CD14-positive monocyte (primary cell): Measurements from ENCODE around the gene TMEM151A. TPM values are rescaled to one million over a fixed set of nuclear protein-coding genes. Genes with fewer than 3 reads are reported as not detected.

Experiments used
- DNase-seq, 3 donors: peaks; one replicate each; pipeline ENCODE4 v3.0.0-alpha.2; 2011 to 2022
- H2AFZ ChIP-seq: 2 replicates; pipeline ENCODE4 v1.6.0; 2012; ENCODE audit warnings: mild to moderate bottlenecking, low read depth, low read length, inconsistent platforms; ENCODE audit not compliant: insufficient read depth, poor library complexity, severe bottlenecking
- H3K27ac ChIP-seq, 2 donors: 1 replicate in 1 of 2; 2 replicates in 1 of 2; pipeline ENCODE4 v1.5.1; 2012 to 2013; ENCODE audit warnings: low read length in 2 of 2, control low read depth in 1 of 2, inconsistent platforms in 1 of 2, low read depth in 1 of 2, mild to moderate bottlenecking in 1 of 2
- H3K27me3 ChIP-seq, 2 donors: one replicate each; pipeline versions ENCODE4 v1.6.0 to v1.6.1; 2011 to 2013; ENCODE audit warnings: low read length in 2 of 2; ENCODE audit not compliant: control insufficient read depth in 2 of 2, insufficient read depth in 2 of 2
- H3K36me3 ChIP-seq, 2 donors: replicated peaks in 1 of 2; 1 replicate in 1 of 2; 2 replicates in 1 of 2; pipeline versions ENCODE4 v1.5.1 to v1.6.1; 2012 to 2013; ENCODE audit warnings: low read length in 2 of 2, control low read depth in 1 of 2, inconsistent platforms in 1 of 2, mild to moderate bottlenecking in 1 of 2; ENCODE audit not compliant: insufficient read depth in 2 of 2, control insufficient read depth in 1 of 2
- H3K4me1 ChIP-seq, 2 donors: 1 replicate in 1 of 2; 2 replicates in 1 of 2; pipeline versions ENCODE4 v1.5.1 to v1.6.1; 2012 to 2013; ENCODE audit warnings: low read length in 2 of 2, control low read depth in 1 of 2, inconsistent platforms in 1 of 2, mild to moderate bottlenecking in 1 of 2, moderate library complexity in 1 of 2; ENCODE audit not compliant: insufficient read depth in 2 of 2, control insufficient read depth in 1 of 2
- H3K4me2 ChIP-seq: replicated peaks from 2 replicates; pipeline ENCODE3; 2012; ENCODE audit warnings: low read length, moderate library complexity, mild to moderate bottlenecking; ENCODE audit not compliant: poor library complexity, severe bottlenecking; ENCODE audit errors: extremely low read depth
- H3K4me3 ChIP-seq, 3 experiments: fragments of 200-600 bp in 1 of 3; sonication (generic) in 1 of 3; replicated peaks in 1 of 3; 1 replicate in 2 of 3; 2 replicates in 1 of 3; pipeline ENCODE4 v1.5.1; 2011 to 2013; ENCODE audit warnings: low read length in 3 of 3, mild to moderate bottlenecking in 3 of 3, control low read depth in 2 of 3, low read depth in 2 of 3, inconsistent platforms in 1 of 3, moderate library complexity in 1 of 3
- H3K79me2 ChIP-seq: 2 replicates; pipeline ENCODE4 v1.6.0; 2012; ENCODE audit warnings: mild to moderate bottlenecking, control low read depth, inconsistent platforms, low read length, moderate library complexity; ENCODE audit not compliant: insufficient read depth
- H3K9ac ChIP-seq: 2 replicates; pipeline ENCODE4 v1.6.0; 2017; ENCODE audit warnings: low read length, mild to moderate bottlenecking; ENCODE audit not compliant: insufficient read depth, poor library complexity, severe bottlenecking
- H3K9me3 ChIP-seq, 2 donors: replicated peaks in 1 of 2; 1 replicate in 1 of 2; 2 replicates in 1 of 2; pipeline versions ENCODE4 v1.5.1 to v1.6.1; 2012 to 2013; ENCODE audit warnings: low read length in 2 of 2, control low read depth in 1 of 2; ENCODE audit not compliant: control insufficient read depth in 1 of 2, insufficient read depth in 1 of 2
- H4K20me1 ChIP-seq: 2 replicates; pipeline ENCODE4 v1.6.0; 2012; ENCODE audit warnings: mild to moderate bottlenecking, low read length, control low read depth, moderate library complexity; ENCODE audit not compliant: insufficient read depth
- H3K27ac Mint-ChIP-seq, 7 donors: one replicate each; pipeline ENCODE4 v1.8.0; 2020; ENCODE audit warnings: mild to moderate bottlenecking in 7 of 7, mixed read lengths in 7 of 7, moderate library complexity in 6 of 7, inconsistent platforms in 2 of 7
- H3K27me3 Mint-ChIP-seq, 3 donors: one replicate each; pipeline ENCODE4 v1.8.0; 2021 to 2022; ENCODE audit warnings: low read depth in 3 of 3, mild to moderate bottlenecking in 3 of 3, mixed read lengths in 3 of 3, moderate library complexity in 3 of 3, inconsistent platforms in 1 of 3
- H3K36me3 Mint-ChIP-seq, 2 donors: one replicate each; pipeline ENCODE4 v1.8.0; 2020; ENCODE audit warnings: mixed read lengths in 2 of 2, inconsistent platforms in 1 of 2, mild to moderate bottlenecking in 1 of 2
- H3K4me1 Mint-ChIP-seq: one replicate; pipeline ENCODE4 v1.8.0; 2020; ENCODE audit warnings: mild to moderate bottlenecking, mixed read lengths
- H3K4me3 Mint-ChIP-seq, 2 donors: one replicate each; pipeline ENCODE4 v1.8.0; 2020; ENCODE audit warnings: mild to moderate bottlenecking in 2 of 2, mixed read lengths in 2 of 2, moderate library complexity in 1 of 2
- H3K9me3 Mint-ChIP-seq, 7 donors: one replicate each; pipeline ENCODE4 v1.8.0; 2020 to 2022; ENCODE audit warnings: mixed read lengths in 7 of 7, mild to moderate bottlenecking in 6 of 7, moderate library complexity in 6 of 7, inconsistent platforms in 2 of 7
- CTCF ChIP-seq: fragments of 200-600 bp; IDR thresholded peaks from one replicate; pipeline ENCODE4 v1.8.0; 2022; ENCODE audit warnings: antibody characterized with exemption, mild to moderate bottlenecking
- WGBS: methylation state at CpG from one replicate; pipeline ENCODE4 v1.1.5; 2013; ENCODE audit warnings: missing lambda C conversion rate; ENCODE audit not compliant: insufficient coverage; 5-methylcytosine and 5-hydroxymethylcytosine counted together
- intact Hi-C, 2 donors: fragments of 100-400 bp; cut with micrococcal nuclease; formaldehyde crosslinking; loops; one replicate each; pipeline versions ENCODE4 v1.15.0 to v1.15.1; 2023
- polyA plus RNA-seq, 3 donors: library from polyadenylated mRNA; depleted of rRNA in 1 of 3; unstranded in 2 of 3; stranded (reverse) in 1 of 3; fragments of 300-500 nt in 2 of 3; fragments of >200 nt in 1 of 3; fragmentation: Illumina TruSeq in 2 of 3; gene quantifications; 1 replicate in 2 of 3; 2 replicates in 1 of 3; pipeline ENCODE4 v1.2.3, GENCODE V29; 2012 to 2021

Gene TMEM151A
- polyA plus RNA-seq, 3 donors, result not detected

GRCh38 chr11:66267039-66267378, 24.7 kb upstream of the TMEM151A start:
- WGBS, result 50% methylated on average over 1 of the region's 13 CpGs
- peak overlapping the region in 3 of 7 donors; percentile 50 to 80 (median 77) for H3K27ac Mint-ChIP-seq
- Histone ChIP-seq H3K27ac (peak overlapping the region in 1 of 2 donors; percentile 23), H3K9me3 (no peaks in the 10 kb centered on the region), H3K27me3 (no peaks in the 10 kb centered on the region), H3K4me1 (peaks cover 26 to 35% of the 10 kb centered on the region in 2 donors), H3K9ac (peak overlapping the region; percentile 48), H4K20me1 (peaks cover 34% of the 10 kb centered on the region), H2AFZ (peak overlapping the region; percentile 83), H3K36me3 (peaks cover 5 to 15% of the 10 kb centered on the region in 2 donors), H3K79me2 (peaks cover 34% of the 10 kb centered on the region), H3K4me3 (peak overlapping the region; percentile 63 to 99 (median 97)), H3K4me2 (peak overlapping the region; percentile 97)
- TF ChIP-seq CTCF, result no peak
- H3K36me3 Mint-ChIP-seq, result peaks cover 12 to 13% of the 10 kb centered on the region in 2 donors
- peaks cover 33% of the 10 kb centered on the region for H3K4me1 Mint-ChIP-seq
- intact Hi-C loops, result no loop called here
- peak overlapping the region; percentile 93 to 98 for H3K4me3 Mint-ChIP-seq
- no peaks in the 10 kb centered on the region for H3K9me3 Mint-ChIP-seq
- H3K27me3 Mint-ChIP-seq, result peaks cover 0 to 4% (median 3%) of the 10 kb centered on the region in 3 donors
- no peak for DNase-seq

GRCh38 chr11:66267379-66268243, 24.1 kb upstream of the TMEM151A start:
- H3K79me2 ChIP-seq, result peaks cover 39% of the 10 kb centered on the region

More at GRCh38 chr11:66267379-66268243, 24.1 kb upstream of the TMEM151A start:
- peaks cover 11 to 21% of the 10 kb centered on the region in 2 donors for H3K36me3 ChIP-seq
- peak overlapping the region; percentile 48 for H3K9ac ChIP-seq
- peak overlapping the region; percentile 93 to 98 for H3K4me3 Mint-ChIP-seq
- H3K27me3 ChIP-seq, result no peaks in the 10 kb centered on the region
- peak overlapping the region; percentile 90 to 99 (median 96) for H3K27ac Mint-ChIP-seq
- H4K20me1 ChIP-seq, result peaks cover 40% of the 10 kb centered on the region
- H3K36me3 Mint-ChIP-seq, result peaks cover 16 to 19% of the 10 kb centered on the region in 2 donors
- DNase-seq, result peak; percentile 57 to 76 (median 70)
- H3K4me3 ChIP-seq, result peak overlapping the region; percentile 63 to 99 (median 97)
- H3K27ac ChIP-seq, result peak overlapping the region; percentile 82 to 85
- H3K9me3 Mint-ChIP-seq, result no peaks in the 10 kb centered on the region
- TF ChIP-seq CTCF, result no peak
- peaks cover 33% of the 10 kb centered on the region for H3K4me1 Mint-ChIP-seq
- H3K4me2 ChIP-seq, result peak overlapping the region; percentile 97
- intact Hi-C loops, result loop anchor here in 1 of 2 donors (2.0 kb wide), 1 partner anchor 21 kb away; the partner anchor contains the start of gene YIF1A
- H2AFZ ChIP-seq, result peak overlapping the region; percentile 83
- H3K9me3 ChIP-seq, result no peaks in the 10 kb centered on the region
- peaks cover 0 to 4% (median 3%) of the 10 kb centered on the region in 3 donors for H3K27me3 Mint-ChIP-seq
- WGBS, result 0% methylated on average over 41 of the region's 61 CpGs
- peaks cover 26 to 35% of the 10 kb centered on the region in 2 donors for H3K4me1 ChIP-seq
